ENCODE results near the gene IPP.
"Not testable (repeated sequence)": the region's sequence is repeated elsewhere in the genome, so short reads cannot be mapped to it uniquely, and the experiment has no call there.

The IPP gene

DNA sequence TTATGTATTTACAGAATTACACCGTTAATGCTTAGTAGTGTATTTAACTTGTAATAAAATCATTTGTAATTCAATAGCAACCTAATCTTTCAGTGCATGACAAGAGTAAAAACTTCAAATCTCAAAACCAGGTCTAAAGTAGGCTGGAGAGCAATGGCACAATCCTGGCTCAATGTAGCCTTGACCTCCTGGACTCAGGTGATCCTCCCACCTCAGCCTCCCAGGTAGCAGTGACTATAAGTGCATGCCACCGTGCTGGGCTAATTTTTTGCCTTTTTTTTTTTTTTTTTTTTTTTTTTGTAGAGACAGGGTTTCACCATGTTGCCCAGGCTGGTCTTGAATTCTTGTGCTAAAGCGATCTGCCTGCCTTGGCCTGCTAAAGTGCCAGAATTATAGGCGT is 11.3 kb downstream of the IPP start:
- no peak for FAIRE-seq

DNA sequence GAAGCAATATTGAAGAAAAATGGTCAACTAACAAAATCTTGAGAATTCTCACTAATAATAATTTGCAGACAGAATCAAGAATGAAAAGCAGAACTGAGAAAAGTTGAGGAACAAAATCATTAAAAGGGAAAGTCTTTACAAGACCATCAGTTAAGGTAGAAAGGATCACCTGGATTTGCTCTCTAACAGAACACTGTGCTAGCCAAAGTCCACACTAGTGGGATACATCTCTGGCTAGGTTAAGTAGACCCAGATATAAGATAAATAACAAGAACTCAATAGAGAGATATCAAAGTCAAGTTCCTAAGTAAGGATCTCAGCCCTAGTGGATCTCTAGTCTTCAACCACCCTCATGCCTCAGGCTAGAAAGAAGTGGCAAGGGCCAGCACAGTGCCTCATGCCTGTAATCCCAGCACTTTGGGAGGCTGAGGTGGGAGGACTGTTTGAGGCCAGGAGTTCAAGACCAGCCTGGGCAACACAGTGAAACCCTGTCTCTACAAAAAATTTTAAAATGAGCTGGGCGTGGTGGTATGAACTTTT is 19.6 kb downstream of the IPP start:
- FAIRE-seq = no peak

DNA sequence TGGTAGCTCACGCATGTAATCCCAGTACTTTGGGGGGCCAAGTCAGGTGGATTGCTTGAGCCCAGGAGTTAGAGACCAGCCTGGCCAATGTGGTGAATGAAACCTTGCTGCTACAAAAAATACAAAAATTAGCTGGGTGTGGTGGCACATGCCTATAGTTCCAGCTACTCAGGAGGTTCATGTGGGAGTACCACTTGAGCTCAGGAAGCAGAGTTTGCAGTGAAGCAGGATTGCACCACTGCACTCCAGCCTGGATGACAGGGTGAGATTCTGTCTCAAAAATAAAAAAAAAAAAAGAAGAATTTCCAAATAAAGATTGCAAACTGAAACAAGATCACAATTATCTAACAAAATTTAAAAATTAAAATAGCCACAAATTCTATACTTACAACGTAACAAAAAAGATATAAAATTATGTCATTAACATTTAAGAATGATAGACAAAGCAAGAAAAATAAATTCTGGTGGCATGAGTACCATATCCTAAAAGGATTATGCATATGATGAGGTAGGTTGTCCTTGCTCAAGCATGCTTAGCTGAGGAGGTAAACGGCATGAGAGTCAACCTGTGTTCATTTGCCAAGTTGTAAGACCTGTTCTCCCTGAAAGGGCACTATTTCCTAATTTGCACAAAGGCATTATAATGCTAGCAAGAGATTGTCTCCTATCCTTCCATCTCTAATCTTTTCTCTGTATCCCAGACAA is 20.2 kb downstream of the IPP start:
- FAIRE-seq = no peak

DNA sequence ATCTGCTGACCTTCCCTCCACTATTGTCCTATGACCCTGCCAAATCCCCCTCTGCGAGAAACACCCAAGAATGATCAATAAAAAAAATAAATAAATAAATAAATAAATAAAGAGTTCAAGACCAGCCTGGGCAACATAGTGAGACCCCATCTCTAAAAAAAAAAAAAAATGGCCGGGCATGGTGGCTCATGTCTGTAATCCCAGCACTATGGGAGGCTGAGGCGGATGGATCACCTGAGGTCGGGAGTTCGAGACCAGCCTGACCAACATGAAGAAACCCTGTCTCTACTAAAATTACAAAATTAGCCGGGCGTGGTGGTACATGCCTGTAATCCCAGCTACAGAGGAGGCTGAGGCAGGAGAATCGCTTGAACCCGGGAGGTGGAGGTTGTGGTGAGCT is 24.4 kb downstream of the IPP start:
- not testable (repeated sequence) for FAIRE-seq

DNA sequence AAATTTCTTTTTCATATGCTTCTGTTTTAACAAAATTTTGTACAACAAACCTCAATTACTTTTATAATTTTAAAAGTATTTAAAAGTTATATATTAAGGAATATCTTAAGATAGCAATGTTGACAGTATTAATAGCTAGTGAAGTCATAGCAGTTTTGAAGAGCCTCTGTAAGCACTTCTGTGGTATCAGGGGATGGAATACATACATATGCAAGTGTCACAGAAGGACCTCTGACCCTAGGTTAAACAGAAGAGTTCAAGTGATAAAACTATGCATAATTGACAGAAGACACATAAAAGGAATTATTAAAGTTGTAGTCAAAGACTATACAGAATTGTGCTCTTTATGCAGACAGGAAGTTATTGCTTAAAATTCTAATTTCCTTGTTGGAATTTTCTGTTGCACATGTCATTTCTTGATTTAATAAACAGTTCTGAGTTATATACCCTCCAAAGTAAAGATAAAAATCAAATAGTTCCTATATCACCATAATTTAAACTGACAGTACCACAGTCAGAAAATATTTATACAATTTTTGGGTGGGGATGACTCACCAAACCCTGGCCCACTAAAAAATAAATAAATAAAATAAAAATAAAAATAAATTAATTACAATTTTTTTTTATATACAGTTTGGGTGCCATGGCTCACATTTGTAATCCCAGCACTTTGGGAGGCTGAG is 27.1 kb downstream of the IPP start:
- no peak for FAIRE-seq

DNA sequence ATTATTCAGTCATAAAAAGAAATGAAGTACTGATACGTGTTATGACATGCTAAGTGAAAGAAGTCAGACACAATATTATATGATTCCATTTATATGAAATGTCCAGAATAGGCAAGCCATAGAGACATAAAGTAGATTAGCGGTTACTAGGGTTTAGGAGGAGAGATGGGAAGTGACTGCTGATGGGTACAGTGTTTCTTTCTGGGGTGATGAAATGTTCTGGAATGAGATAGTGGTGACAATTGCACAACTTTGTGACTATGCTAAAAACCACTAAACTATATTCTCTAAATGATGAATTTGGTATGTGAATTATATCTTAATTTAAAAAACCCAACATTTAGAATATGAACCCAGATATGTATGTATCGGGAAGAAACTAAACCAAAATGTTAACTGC is 27.6 kb downstream of the IPP start:
- no peak for FAIRE-seq

DNA sequence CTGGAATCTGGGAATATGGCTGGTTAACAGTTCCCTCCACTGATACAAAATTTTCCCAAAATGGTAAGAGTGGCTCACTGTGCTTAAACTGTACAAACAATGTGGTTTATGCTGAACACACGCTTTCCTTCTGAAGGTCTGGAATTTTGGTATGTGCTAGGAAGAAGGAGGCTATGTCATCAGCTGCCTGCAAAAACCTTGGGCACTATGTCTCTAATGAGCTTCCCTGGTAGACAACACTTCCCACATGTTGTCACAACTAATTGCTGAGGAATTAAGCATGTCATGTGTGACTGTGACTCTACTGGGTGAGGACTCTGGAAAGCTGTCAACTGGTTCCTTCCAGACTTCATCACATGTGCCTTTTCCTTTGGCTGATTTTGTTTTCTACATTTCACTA is 29.2 kb downstream of the IPP start:
- no peak for FAIRE-seq

DNA sequence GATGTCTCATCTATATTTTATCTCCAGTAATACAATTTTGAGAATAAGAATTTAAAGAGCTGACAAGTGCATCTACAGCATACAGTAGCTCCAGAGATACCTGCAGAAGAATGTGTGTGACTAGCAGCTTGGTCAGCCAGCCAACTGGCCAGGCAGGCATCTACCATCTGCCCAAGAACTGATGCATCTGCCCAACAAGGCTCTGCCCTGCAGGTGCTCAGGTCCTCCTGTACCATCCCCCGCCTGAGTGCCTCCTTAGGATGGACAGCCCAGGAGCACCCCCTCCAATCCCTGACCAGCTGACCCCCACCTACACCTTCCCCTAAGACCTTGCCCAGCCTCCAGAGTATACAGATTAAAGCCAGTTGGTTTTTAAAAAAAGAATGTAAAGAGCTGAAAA is 32.2 kb downstream of the IPP start:
- no peak for FAIRE-seq

DNA sequence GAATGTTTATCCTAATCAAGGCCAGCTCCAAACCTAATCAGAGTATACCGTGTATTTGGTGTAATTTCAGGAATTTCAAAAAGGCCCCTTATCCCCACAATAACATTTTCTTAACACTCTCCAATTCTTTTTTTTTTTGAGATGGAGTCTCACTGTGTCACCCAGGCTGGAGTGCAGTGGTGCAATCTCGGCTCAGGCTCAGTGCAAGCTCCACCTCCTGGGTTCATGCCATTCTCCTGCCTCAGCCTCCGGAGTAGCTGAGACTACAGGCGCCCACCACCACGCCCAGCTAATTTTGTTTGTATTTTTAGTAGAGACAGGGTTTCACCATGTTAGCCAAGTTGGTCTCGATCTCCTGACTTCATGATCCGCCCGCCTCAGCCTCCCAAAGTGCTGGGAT is 33.1 kb downstream of the IPP start:
- not testable (repeated sequence) for FAIRE-seq

DNA sequence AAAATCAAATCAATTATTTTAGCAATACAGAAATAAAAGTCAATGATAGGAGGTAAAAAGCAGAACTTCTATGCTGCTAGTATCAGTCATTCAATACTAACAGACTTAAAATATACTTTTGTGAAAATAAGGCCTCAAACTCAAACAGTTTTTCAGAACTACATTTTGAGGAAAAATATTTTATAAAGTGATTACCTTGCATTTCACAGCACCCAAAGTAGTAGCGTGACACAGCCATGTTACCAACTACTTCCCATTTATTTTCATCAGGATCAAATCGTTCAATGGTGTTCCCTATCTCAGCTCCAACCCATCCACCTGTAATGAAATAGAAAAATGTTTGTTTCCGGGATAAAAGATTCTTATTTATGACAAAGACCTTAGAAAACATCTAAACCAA is 33.8 kb downstream of the IPP start:
- FAIRE-seq = no peak

DNA sequence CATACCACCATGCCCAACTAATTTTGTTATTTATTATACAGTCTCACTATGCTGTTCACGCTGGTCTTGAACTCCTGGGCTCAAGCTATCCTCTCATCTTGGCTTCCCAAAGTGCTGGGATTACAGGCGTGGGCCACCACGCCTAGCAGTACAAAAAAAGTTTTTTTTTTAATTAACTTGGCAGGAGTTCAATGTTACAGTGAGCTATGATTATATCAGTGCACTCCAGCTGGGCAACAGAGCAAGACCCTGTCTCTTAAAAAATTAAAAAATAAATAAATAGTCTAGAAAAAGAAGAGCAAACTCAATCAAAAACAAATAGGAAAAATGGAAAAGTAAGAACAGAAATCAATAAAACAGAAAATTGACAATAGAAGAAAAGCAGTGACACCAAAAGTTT is 36.7 kb downstream of the IPP start:
- FAIRE-seq = no peak

DNA sequence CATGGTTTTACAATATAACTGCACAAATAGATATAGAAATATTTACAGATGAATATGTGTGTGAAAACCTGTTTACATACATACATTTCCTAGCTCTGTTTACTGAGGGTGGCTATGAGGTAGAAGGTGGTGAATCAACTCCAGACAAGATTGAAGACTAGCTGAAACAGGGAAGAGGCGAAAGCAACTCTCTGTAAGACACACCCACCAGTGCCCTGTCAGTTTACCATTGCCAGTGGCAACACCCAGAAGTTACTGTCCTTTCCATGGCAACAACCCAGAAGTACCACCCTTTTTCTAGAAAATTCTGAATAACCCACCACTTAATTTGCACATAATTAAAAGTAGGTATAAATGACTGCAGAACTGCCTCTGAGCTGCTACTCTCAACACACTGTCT is 45.8 kb downstream of the IPP start:
- no peak for FAIRE-seq

DNA sequence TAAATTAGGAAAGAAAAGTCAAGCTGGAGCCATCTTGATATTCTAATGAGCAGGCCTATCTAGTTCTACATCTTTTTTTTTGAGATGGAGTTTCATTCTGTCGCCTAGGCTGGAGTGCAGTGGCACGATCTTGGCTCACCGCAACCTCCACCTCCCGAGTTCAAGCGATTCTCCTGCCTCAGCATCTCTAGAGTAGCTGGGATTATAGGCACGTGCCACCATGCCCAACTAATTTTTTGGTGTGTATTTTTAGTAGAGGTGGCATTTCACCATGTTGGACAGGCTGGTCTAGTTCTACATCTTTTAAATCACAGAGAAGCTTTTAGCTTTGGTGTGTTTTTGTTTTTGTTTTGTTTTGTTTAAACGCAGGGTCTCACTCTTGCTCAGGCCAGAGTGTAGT is 55.6 kb downstream of the IPP start:
- no peak for FAIRE-seq

DNA sequence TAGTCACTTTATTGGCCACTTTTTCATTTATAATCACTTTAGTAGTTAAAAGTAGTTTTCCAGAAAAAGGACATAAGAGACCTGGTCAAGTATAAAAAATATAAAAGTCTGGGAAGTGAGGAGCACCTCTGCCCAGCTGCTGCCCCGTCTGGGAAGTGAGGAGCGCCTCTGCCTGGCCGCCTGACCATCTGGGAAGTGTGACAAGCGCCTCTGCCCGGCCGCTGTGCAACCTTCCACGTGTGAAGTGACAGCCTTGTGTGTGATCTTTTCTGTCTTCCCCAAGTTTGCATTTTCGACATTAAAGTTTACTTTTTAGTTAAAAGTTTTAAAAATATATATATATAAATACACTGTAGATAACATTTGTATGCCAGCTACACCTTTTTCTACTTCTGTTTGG is 56.6 kb downstream of the IPP start:
- FAIRE-seq = not testable (repeated sequence)

DNA sequence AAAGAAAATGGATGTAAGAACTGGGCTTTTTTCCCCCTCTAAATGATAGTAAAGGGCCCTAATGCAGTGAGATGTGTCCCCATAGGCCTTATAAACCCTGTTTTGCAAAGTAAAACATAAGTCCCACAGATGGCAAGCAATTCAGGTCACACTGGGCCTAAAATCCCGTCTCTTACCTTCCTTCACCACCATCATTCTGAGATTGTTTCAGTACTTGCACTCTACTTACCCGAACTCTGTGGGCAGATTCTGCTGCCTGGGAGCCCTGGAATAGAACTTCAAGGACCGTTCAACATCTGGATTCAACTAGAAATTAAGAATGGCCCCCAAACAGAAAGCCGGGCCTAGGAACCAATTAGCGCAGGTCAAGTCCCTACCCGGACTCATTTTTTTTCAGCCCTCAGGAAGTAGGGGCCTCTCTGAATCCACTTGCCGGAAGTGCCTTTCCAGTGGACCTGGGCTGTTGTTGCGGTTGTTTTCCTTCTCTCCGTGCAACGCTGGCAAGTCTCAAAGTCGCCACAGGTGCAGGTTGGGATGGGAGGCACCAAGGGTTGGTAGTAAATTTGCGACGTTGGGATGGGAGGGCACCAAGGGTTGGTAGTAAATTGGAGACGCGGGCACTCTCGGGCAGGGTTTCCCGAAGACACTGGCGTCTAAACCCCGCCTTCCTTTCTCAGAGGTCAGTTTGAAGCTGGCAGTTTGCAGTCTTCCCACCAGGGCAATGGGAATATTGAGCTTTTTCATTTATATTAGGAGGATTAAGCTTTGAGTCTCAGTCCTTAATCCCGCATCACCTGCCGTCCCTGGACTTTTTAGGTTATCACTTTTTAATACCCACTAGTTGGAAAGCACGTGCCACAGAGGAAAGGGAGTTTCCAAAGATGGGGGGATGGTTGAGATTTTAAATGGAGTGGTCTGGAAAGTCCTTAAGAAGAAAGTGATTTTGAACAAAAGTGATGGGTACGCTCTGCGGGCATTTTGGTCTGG is 62.4 kb downstream of the IPP start, which contains the start of gene TMEM69:
TMEM69 (plus strand) TSS at position 428 of the 987 bp plus-strand sequence. CDS start 2,888 bp downstream, outside the sequence.
- FAIRE-seq = no peak

DNA sequence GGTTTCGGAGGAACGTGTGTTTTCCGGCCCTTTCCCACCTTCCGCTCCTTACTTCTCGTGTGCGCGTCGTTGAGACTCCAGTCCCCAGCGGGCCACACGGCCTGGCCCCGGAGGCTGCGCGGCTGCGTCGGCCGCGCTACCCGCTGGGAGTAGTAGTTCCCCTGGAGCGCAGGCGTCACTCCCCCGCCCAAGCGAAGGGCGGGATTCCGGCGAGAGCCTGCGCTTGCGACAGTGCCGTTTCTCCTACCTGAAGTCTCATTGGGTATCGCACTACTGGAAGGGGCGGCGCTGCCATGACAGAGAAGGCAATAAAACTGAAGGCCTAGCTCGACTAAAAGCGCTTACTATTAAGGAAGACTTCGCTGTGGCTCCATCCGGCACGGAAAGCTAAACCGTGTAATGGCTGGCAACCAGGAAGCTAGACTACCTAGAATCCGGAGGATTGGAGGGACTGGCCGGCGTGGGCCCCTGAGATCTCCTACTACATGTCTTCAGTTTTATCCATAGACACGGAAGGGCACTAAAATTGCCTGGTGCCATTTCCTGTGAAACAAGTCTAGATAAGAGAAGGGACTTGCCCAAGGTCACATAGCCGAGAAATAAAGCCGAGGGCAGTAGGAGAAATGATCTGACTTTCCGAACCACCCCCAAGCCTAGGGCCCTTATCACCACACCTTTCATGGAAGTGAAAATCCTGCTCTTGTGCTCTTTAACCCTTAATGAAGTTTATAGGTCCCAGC is 63.3 kb downstream of the IPP start:
- FAIRE-seq = no peak

DNA sequence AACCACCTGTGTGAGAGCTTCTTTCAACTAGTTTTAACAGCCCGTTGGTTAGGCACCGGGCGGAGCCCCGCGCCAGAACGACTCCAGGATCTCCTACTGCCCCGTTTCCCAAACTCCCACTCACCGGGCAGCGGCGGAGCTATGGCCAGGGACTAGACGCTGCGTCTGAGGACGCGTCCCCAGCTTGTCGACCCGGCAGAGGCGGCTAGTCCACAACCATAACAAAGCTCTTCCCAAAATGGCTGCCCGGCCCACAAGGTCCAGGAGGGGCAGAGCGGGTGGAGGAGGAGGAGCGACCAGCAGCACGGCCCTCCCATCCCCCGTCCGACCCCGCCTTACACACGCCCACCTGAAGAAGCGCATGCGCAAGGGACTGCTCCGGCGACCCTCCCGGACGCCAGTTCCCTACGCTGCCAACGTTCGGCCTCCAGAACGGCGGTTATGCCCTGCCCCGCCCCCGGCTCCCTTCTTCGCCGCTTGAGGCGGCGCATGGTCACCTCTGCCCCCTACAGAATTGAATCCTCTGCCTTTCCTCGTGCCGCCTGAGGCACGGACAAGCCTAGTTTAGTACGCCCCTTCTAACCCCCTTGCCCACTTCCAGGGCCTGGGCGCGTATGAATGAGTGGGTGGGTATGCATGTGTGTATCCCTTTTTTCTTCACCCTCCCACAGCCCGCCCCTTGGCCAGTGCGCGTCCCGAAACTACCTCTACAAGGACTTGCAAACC is 64.0 kb downstream of the IPP start, which contains the start of gene GPBP1L1:
GPBP1L1 (minus strand) TSS at position 246 of the 726 bp plus-strand sequence. CDS start 27,446 bp downstream, outside the sequence.
- no peak for FAIRE-seq

DNA sequence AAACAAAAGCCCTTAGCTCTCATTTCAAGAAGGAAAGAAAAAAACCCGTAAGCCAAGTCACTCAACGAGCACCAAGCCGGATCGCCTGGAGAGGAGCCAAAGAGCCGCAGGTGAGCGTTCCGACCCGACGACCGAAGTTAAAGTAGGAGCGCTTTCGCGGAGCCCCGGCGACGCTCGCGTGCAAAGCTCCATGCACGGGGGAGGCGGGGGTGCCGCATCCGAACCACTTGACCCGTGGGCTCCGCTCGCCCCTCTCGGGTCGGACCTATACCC is 64.5 kb downstream of the IPP start:
- FAIRE-seq = no peak

DNA sequence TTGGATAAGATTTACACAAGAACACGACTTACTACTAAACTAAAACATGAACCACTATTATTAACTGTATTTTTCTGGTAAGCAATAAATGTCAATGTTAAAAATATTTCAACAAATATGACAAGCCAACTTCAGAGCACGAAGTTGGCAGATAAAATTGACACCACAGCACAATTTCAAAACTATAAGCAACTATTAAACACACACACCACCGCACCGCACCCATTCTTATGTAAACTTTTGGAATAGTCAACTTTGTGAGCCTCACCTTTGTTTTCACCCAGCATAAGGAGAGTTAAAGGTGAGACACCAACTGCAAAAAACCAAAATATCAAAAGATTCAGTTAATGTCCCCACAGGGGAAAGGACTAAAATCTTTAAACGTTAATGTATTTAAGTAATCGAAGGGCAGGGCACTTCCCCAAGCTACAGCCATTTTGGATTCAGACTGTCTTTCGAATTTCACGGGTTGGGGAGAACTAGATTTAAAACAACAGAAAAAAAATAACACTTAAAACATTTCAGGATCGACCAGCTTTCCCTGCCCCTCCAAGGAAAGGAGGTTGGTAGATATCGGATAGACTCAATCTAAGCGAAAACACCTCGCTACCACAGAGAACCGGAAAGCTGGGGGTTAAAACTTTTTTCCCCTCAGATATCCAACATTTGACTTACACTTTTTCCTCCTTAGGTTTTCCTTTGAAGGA is 65.0 kb downstream of the IPP start:
- no peak for FAIRE-seq

DNA sequence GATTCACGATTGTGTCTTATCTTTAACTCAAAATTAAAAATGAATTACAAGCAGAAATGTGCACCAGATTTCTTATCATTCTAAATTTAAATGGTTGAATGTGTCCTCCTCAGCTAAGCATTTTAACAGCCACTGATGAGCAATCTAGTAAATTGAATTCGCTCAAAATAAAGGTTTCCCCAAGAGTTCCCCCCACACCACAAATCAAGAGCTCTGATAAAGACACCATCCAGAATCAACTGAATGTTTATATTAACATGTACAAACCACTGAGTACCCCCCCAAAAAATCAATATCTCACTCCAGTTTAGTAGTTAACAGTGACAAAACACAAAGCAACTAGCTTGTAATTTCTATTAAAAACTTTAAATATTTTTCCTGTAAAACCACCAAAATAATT is 66.1 kb downstream of the IPP start:
- FAIRE-seq = no peak

DNA sequence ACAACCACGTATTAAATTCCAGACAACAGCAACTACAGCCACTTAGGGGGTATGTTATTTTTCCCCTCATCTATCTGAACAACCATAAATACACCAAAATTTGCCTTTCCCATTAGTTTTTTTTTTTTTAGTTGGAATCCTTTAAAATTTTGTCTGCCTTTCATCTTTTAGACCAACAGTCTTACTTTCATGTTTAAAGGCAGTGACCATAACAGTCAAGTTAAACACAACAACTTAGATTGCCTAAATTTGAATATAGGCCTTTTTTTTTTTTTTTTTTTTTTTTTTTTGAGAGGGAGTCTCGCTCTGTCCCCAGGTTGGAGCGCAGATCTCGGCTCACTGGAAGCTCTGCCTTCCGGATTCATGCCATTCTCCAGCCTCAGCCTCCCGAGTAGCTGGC is 67.5 kb downstream of the IPP start:
- no peak for FAIRE-seq
